ENCODE measurements around the gene TMEM179. TPM values are rescaled to one million over a fixed set of nuclear protein-coding genes. Genes with fewer than 3 reads are reported as not detected.

Gene TMEM179
- total and polyA plus RNA-seq, 2 donors (not counting 3 experiments of a cell fraction or from before 2014, with no cell fraction given): 0.14 TPM; not detected in 1

DNA sequence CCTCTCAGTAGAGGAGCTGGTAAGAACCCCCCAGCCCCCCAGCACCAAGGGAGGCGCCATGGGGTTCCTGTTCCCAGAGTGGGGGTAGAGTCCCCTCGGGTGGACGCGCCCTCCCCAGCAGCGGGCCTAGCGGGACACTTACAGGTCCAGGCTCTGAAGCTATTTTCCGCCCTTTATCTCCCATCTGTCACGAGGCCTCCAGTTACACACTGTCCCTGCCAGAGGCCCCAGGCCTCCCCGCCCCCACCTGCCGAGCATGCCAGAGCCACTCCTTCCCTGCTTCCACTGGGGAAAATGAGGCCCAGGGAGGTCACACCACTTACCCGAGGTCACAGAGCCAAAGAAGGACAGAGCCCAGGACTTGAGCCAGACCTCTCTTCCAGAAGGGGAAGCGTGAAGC is 21.9 kb downstream of the TMEM179 start:
- dilution Hi-C loops (cut with MboI; ENCODE audit: extremely low pct_ligation_motif_present, low sequenced_read_pairs) (no loop called here), intact Hi-C loops (cut with micrococcal nuclease) (no loop called here)
- BruUV-seq (replicated peaks): no TSS peak
- FAIRE-seq (no peak), DNase-seq (ENCODE audit: low read depth, low spot score) (no peak)
- H3K36me3 ChIP-seq (ENCODE audit: control insufficient read depth in 2 of 2, extremely low read depth in 1 of 2, insufficient read depth in 2 of 2, low read length in 2 of 2): no peaks in the 10 kb centered on the region
- H3K27me3 ChIP-seq (ENCODE audit: control insufficient read depth in 2 of 2, insufficient read depth in 2 of 2, low read length in 2 of 2): no peaks in the 10 kb centered on the region
- ChIA-PET CTCF (interaction anchor here (1.6 kb wide), 1 partner anchor 18 kb away, joined by 3 read pairs; no protein-coding TSS in a partner anchor), POLR2A (no interaction called here)
- H3K9me3 ChIP-seq (replicated peaks; ENCODE audit: control insufficient read depth, insufficient read depth, low read length): no peaks in the 10 kb centered on the region
- no peaks in the 10 kb centered on the region for H3K79me2 ChIP-seq (ENCODE audit: control insufficient read depth, insufficient read depth, low read length)
- H2AFZ ChIP-seq (ENCODE audit: low read depth, low read length): no peak overlapping the region
- no peak overlapping the region for H3K4me3 ChIP-seq (replicated peaks in 1 of 3; ENCODE audit: insufficient read depth in 1 of 3, low read depth in 1 of 3, low read length in 3 of 3)
- H3K9me1 ChIP-seq (replicated peaks; ENCODE audit: control insufficient read depth, extremely low read depth, insufficient read depth, low read length): no peaks in the 10 kb centered on the region
- no peak overlapping the region for H3K4me2 ChIP-seq (ENCODE audit: insufficient read depth, low read length)
- H3K9ac ChIP-seq (replicated peaks; ENCODE audit: extremely low read depth, insufficient read depth, low read length): no peak overlapping the region
- no peaks in the 10 kb centered on the region for H4K20me1 ChIP-seq (replicated peaks; ENCODE audit: control insufficient read depth, extremely low read depth, insufficient read depth, low read length)
- TF ChIP-seq GATA2 (IDR thresholded peaks at IDR 0.05; ENCODE audit: insufficient read depth, insufficient read length, low read depth, low read length) (no peak), POLR2AphosphoS5 (IDR thresholded peaks at IDR 0.05; ENCODE audit: insufficient read depth, low read depth, low read length) (no peak), CTCF (IDR thresholded peaks at IDR 0.05; ENCODE audit: extremely low read depth in 1 of 2, insufficient read depth in 1 of 2, low read depth in 1 of 2, low read length in 2 of 2) (no peak), POLR2A (IDR thresholded peaks at IDR 0.05; ENCODE audit: low read depth, low read length) (no peak), FOS (IDR thresholded peaks at IDR 0.05; ENCODE audit: borderline replicate concordance, insufficient read depth, low read length) (no peak), EZH2 (IDR thresholded peaks at IDR 0.05; ENCODE audit: borderline replicate concordance, low read depth, low read length, severe bottlenecking) (no peak), MYC (IDR thresholded peaks at IDR 0.05; ENCODE audit: low read depth, low read length) (no peak), JUN (IDR thresholded peaks at IDR 0.05; ENCODE audit: borderline replicate concordance, insufficient read depth, insufficient read length, low read depth) (no peak)
- TF ChIP-seq, protein P1, sequence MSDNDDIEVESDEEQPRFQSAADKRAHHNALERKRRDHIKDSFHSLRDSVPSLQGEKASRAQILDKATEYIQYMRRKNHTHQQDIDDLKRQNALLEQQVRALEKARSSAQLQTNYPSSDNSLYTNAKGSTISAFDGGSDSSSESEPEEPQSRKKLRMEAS (IDR thresholded peaks at IDR 0.05; ENCODE audit: insufficient read depth, insufficient read length): no peak
- no peak overlapping the region for H3K27ac ChIP-seq (ENCODE audit: insufficient read depth, low read depth, low read length)
- H3K4me1 ChIP-seq (ENCODE audit: control insufficient read depth, extremely low read depth, insufficient read depth, low read length): no peaks in the 10 kb centered on the region

Measured in endothelial cell of umbilical vein (primary cell).